T-helper 2 cell (primary cell): ENCODE results near the gene WHRN.

Experiments used
- DNase-seq, 5 experiments: peaks; one replicate each; pipeline versions ENCODE4 v3.0.0 to v3.0.0-alpha.2; 2012 to 2022

The WHRN gene

GRCh38 chr9:114416906-114417305, 88.4 kb downstream of the WHRN start:
- no peak for DNase-seq

- no peak for DNase-seq
Measured at GRCh38 chr9:114416290-114416689, 89.0 kb downstream of the WHRN start.

- DNase-seq = no peak
Measured at GRCh38 chr9:114414346-114414745, 90.9 kb downstream of the WHRN start.

- DNase-seq = no peak
Measured at GRCh38 chr9:114413861-114414301, 91.4 kb downstream of the WHRN start.

- no peak for DNase-seq
Measured at GRCh38 chr9:114412048-114412683, 93.1 kb downstream of the WHRN start.

- DNase-seq = no peak
Measured at GRCh38 chr9:114411452-114411851, 93.8 kb downstream of the WHRN start.

- DNase-seq = no peak
Measured at GRCh38 chr9:114410910-114411309, 94.4 kb downstream of the WHRN start.

- DNase-seq = no peak
Measured at GRCh38 chr9:114409842-114410241, 95.4 kb downstream of the WHRN start.

- no peak for DNase-seq
Measured at GRCh38 chr9:114409103-114409780, 96.0 kb downstream of the WHRN start.

- DNase-seq = no peak
Measured at GRCh38 chr9:114408645-114409044, 96.6 kb downstream of the WHRN start.

GRCh38 chr9:114407889-114408288, 97.4 kb downstream of the WHRN start:
- no peak for DNase-seq

- no peak for DNase-seq
Measured at GRCh38 chr9:114406441-114406840, 98.8 kb downstream of the WHRN start.

- DNase-seq = peak; percentile 39 to 82 (median 60)
Measured at GRCh38 chr9:114405294-114406034, 99.8 kb downstream of the WHRN start.

GRCh38 chr9:114404531-114404930, 100.7 kb downstream of the WHRN start:
- no peak for DNase-seq

- DNase-seq = no peak
Measured at GRCh38 chr9:114403153-114403756, 102.0 kb downstream of the WHRN start.

- DNase-seq = no peak
Measured at GRCh38 chr9:114401344-114401743, 103.9 kb downstream of the WHRN start.

GRCh38 chr9:114400772-114401171, 104.5 kb downstream of the WHRN start:
- DNase-seq = no peak

GRCh38 chr9:114400219-114400618, 105.1 kb downstream of the WHRN start:
- DNase-seq = no peak

GRCh38 chr9:114399381-114399780, 105.9 kb downstream of the WHRN start:
- no peak for DNase-seq

GRCh38 chr9:114397848-114398605, 107.2 kb downstream of the WHRN start:
- peak; percentile 91 to 95 (median 94) for DNase-seq

- DNase-seq = peak in 1 of 5 experiments; percentile 37
Measured at GRCh38 chr9:114397219-114397847, 107.9 kb downstream of the WHRN start.
